ENCODE results near the gene COL16A1. TPM values are rescaled to one million over a fixed set of nuclear protein-coding genes. Genes with fewer than 3 reads are reported as not detected.

Gene COL16A1
- total RNA-seq, 1 donor from 2014 or later, result 0.22 TPM

GRCh38 chr1:31624731-31625514 is 78.9 kb downstream of the COL16A1 start:
- H3K79me2 ChIP-seq (ENCODE audit: low read depth), result no peaks in the 10 kb centered on the region
- no peak overlapping the region for H3K9ac ChIP-seq
- H4K20me1 ChIP-seq (ENCODE audit: low read depth), result no peaks in the 10 kb centered on the region
- no peaks in the 10 kb centered on the region for H3K4me1 ChIP-seq
- H3K4me1 Mint-ChIP-seq, result peaks cover 17% of the 10 kb centered on the region
- peaks cover 2% of the 10 kb centered on the region for H3K27me3 Mint-ChIP-seq (ENCODE audit: insufficient read depth, low read depth)
- no peak overlapping the region for H2AFZ ChIP-seq (replicated peaks)
- no peaks in the 10 kb centered on the region for H3F3A ChIP-seq (ENCODE audit: low read depth)
- no peaks in the 10 kb centered on the region for H3K36me3 ChIP-seq
- no peaks in the 10 kb centered on the region for H3K9me3 Mint-ChIP-seq
- H3K27me3 ChIP-seq, result no peaks in the 10 kb centered on the region
- H3K9me3 ChIP-seq (ENCODE audit: low read depth), result no peaks in the 10 kb centered on the region
- DNase-seq (ENCODE audit: low spot score), result no peak
- no peak overlapping the region for H3K27ac Mint-ChIP-seq
- no peak overlapping the region for H3K4me3 ChIP-seq
- no peak for TF ChIP-seq EZH2 (IDR thresholded peaks at IDR 0.05)
- TF ChIP-seq CTCF (IDR thresholded peaks at IDR 0.05), result no peak
- TF ChIP-seq EZH2phosphoT487 (IDR thresholded peaks at IDR 0.05), result no peak
- H3K4me3 Mint-ChIP-seq, result no peak overlapping the region
- no peak overlapping the region for H3K27ac ChIP-seq
- peaks cover 3% of the 10 kb centered on the region for H3K36me3 Mint-ChIP-seq
- H3K4me2 ChIP-seq, result no peak overlapping the region

DNA sequence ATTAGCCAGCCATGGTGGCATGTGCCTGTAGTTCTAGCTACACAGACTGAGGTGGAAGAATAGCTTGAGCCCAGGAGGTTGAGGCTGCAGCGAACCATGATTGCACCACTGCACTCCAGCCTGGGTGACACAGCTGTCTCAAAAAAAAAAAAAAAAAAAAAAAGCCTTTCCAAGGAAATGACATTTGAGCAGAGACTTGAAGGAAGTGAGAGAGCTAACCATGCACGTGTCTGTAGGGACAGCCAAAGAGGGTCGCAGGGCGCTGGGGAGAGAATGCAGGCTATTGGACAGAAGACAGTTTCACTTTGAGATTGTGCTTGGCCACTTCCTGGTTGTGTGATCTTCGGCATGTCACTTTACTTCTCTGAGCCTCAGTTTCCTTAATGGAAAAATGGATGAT is 79.5 kb downstream of the COL16A1 start:
- Histone ChIP-seq H3K27me3 (no peaks in the 10 kb centered on the region), H3F3A (ENCODE audit: low read depth) (no peaks in the 10 kb centered on the region), H3K4me3 (no peak overlapping the region), H3K79me2 (ENCODE audit: low read depth) (no peaks in the 10 kb centered on the region), H4K20me1 (ENCODE audit: low read depth) (no peaks in the 10 kb centered on the region), H3K9me3 (ENCODE audit: low read depth) (no peaks in the 10 kb centered on the region), H3K4me1 (no peaks in the 10 kb centered on the region), H3K4me2 (no peak overlapping the region), H3K27ac (no peak overlapping the region), H2AFZ (replicated peaks) (no peak overlapping the region), H3K36me3 (no peaks in the 10 kb centered on the region), H3K9ac (no peak overlapping the region)
- no peaks in the 10 kb centered on the region for H3K9me3 Mint-ChIP-seq
- H3K27me3 Mint-ChIP-seq (ENCODE audit: insufficient read depth, low read depth), result peaks cover 4% of the 10 kb centered on the region
- no peak for DNase-seq (ENCODE audit: low spot score)
- peaks cover 17% of the 10 kb centered on the region for H3K4me1 Mint-ChIP-seq
- H3K36me3 Mint-ChIP-seq, result peaks cover 3% of the 10 kb centered on the region
- H3K4me3 Mint-ChIP-seq, result no peak overlapping the region
- TF ChIP-seq EZH2 (IDR thresholded peaks at IDR 0.05) (no peak), CTCF (IDR thresholded peaks at IDR 0.05) (no peak), EZH2phosphoT487 (IDR thresholded peaks at IDR 0.05) (no peak)
- H3K27ac Mint-ChIP-seq, result no peak overlapping the region

- H3K27ac Mint-ChIP-seq, result no peak overlapping the region
- H3K9ac ChIP-seq, result no peak overlapping the region
- peaks cover 8% of the 10 kb centered on the region for H3K27me3 Mint-ChIP-seq (ENCODE audit: insufficient read depth, low read depth)
- H3K9me3 Mint-ChIP-seq, result no peaks in the 10 kb centered on the region
- H3K4me2 ChIP-seq, result no peak overlapping the region
- H3K36me3 ChIP-seq, result no peaks in the 10 kb centered on the region
- no peaks in the 10 kb centered on the region for H3K79me2 ChIP-seq (ENCODE audit: low read depth)
- H3K36me3 Mint-ChIP-seq, result peaks cover 3% of the 10 kb centered on the region
- TF ChIP-seq EZH2 (IDR thresholded peaks at IDR 0.05) (no peak), EZH2phosphoT487 (IDR thresholded peaks at IDR 0.05) (no peak), CTCF (IDR thresholded peaks at IDR 0.05) (no peak)
- H3K4me1 ChIP-seq, result no peaks in the 10 kb centered on the region
- H3K4me1 Mint-ChIP-seq, result peaks cover 17% of the 10 kb centered on the region
- no peak overlapping the region for H3K27ac ChIP-seq
- no peak overlapping the region for H3K4me3 Mint-ChIP-seq
- H3K4me3 ChIP-seq, result no peak overlapping the region
- peaks cover 9% of the 10 kb centered on the region for H3K27me3 ChIP-seq
- no peak for DNase-seq (ENCODE audit: low spot score)
- H2AFZ ChIP-seq (replicated peaks), result no peak overlapping the region
- H4K20me1 ChIP-seq (ENCODE audit: low read depth), result no peaks in the 10 kb centered on the region
- H3F3A ChIP-seq (ENCODE audit: low read depth), result no peaks in the 10 kb centered on the region
- H3K9me3 ChIP-seq (ENCODE audit: low read depth), result no peaks in the 10 kb centered on the region
These were observed 80.5 kb downstream of the COL16A1 start for GRCh38 chr1:31623365-31623764.
